Cardiac muscle cell (in vitro differentiated cells and primary cell): Measurements from ENCODE around the gene MPPE1. TPM values are rescaled to one million over a fixed set of nuclear protein-coding genes. Genes with fewer than 3 reads are reported as not detected.

Source experiments
- DNase-seq, 2 donors: peaks; one replicate each; pipeline versions ENCODE4 v3.0.0 to v3.0.0-alpha.2; 2010 to 2017; ENCODE audit warnings: low read depth in 1 of 2, low spot score in 1 of 2
- H3K27ac ChIP-seq: fragments of 200-600 bp; sonication (generic); 2 replicates; pipeline ENCODE4 v1.5.1; 2016
- H3K27me3 ChIP-seq: fragments of 200-600 bp; sonication (generic); 2 replicates; pipeline ENCODE4 v1.6.0; 2016; ENCODE audit warnings: control low read depth
- H3K36me3 ChIP-seq: fragments of 200-600 bp; sonication (generic); 2 replicates; pipeline ENCODE4 v1.5.1; 2016; ENCODE audit warnings: control low read depth
- H3K4me1 ChIP-seq: fragments of 200-600 bp; sonication (generic); 2 replicates; pipeline ENCODE4 v1.8.1; 2017; ENCODE audit warnings: low read depth, mild to moderate bottlenecking, mixed run types
- H3K4me3 ChIP-seq: fragments of 200-600 bp; sonication (generic); 2 replicates; pipeline ENCODE4 v1.5.1; 2016; ENCODE audit warnings: mild to moderate bottlenecking
- H3K9me3 ChIP-seq: fragments of 200-600 bp; sonication (generic); 2 replicates; pipeline ENCODE4 v1.5.1; 2017; ENCODE audit warnings: low read depth, mild to moderate bottlenecking, control low read depth
- polyA plus RNA-seq: library from polyadenylated mRNA; unstranded; fragments of >200 nt; fragmentation: Nextera tagmentation; extraction: Ambion mirVana; gene quantifications from 2 replicates; pipeline ENCODE4 v1.2.1, GENCODE V29; 2016
- total RNA-seq: library from RNA; depleted of rRNA; stranded (reverse); fragments of >200 nt; gene quantifications from 2 replicates; pipeline ENCODE4 v1.2.3, GENCODE V29; 2016
- TF ChIP-seq, protein P1 (sequence below): IDR thresholded peaks from 2 replicates; pipeline ENCODE4 v1.5.1; 2012; ENCODE audit warnings: low read depth, mild to moderate bottlenecking, low read length

Gene MPPE1
- total and polyA plus RNA-seq, 2 experiments from 2014 or later: 14.0 to 44.1 TPM

DNA sequence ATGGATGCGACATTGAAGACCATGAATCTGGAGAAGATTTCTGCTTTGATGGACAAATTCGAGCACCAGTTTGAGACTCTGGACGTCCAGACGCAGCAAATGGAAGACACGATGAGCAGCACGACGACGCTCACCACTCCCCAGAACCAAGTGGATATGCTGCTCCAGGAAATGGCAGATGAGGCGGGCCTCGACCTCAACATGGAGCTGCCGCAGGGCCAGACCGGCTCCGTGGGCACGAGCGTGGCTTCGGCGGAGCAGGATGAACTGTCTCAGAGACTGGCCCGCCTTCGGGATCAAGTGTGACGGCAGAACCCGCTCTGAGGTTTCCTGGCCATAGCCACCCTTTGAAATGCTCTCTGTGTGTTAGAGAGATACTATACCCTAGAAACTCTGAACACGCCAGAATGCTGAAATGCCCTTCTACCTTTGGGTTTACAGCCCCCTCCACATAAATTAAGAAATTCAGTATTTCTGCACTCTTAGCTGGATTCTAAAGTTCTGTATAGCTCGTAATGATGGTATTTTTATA is 56.2 kb downstream of the MPPE1 start:
- peaks cover 11% of the 10 kb centered on the region for H3K4me1 ChIP-seq
- peak overlapping the region; percentile 88 for H3K4me3 ChIP-seq
- DNase-seq: peak; percentile 48 to 50
- peak overlapping the region; percentile 85 for H3K27ac ChIP-seq
- H3K9me3 ChIP-seq: no peaks in the 10 kb centered on the region
- TF ChIP-seq, protein P1, sequence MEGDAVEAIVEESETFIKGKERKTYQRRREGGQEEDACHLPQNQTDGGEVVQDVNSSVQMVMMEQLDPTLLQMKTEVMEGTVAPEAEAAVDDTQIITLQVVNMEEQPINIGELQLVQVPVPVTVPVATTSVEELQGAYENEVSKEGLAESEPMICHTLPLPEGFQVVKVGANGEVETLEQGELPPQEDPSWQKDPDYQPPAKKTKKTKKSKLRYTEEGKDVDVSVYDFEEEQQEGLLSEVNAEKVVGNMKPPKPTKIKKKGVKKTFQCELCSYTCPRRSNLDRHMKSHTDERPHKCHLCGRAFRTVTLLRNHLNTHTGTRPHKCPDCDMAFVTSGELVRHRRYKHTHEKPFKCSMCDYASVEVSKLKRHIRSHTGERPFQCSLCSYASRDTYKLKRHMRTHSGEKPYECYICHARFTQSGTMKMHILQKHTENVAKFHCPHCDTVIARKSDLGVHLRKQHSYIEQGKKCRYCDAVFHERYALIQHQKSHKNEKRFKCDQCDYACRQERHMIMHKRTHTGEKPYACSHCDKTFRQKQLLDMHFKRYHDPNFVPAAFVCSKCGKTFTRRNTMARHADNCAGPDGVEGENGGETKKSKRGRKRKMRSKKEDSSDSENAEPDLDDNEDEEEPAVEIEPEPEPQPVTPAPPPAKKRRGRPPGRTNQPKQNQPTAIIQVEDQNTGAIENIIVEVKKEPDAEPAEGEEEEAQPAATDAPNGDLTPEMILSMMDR: no peak
- no peaks in the 10 kb centered on the region for H3K36me3 ChIP-seq
- H3K27me3 ChIP-seq: no peaks in the 10 kb centered on the region

- no peaks in the 10 kb centered on the region for H3K36me3 ChIP-seq
- H3K4me3 ChIP-seq: peak within 1 kb of the TSS; percentile 88
- TF ChIP-seq, protein P1: no peak
- DNase-seq: peak; percentile 98 to 99
- H3K9me3 ChIP-seq: no peaks in the 10 kb centered on the region
- no peaks in the 10 kb centered on the region for H3K27me3 ChIP-seq
- H3K27ac ChIP-seq: peak within 1 kb of the TSS; percentile 85
- peaks cover 9% of the 10 kb centered on the region for H3K4me1 ChIP-seq
These were observed 56.8 kb downstream of the MPPE1 start, which contains the start of gene CHMP1B for GRCh38 chr18:11851146-11851805. Gene CHMP1B (plus strand): TSS chr18:11851413. CDS start chr18:11851512, 99 bp downstream.

DNA sequence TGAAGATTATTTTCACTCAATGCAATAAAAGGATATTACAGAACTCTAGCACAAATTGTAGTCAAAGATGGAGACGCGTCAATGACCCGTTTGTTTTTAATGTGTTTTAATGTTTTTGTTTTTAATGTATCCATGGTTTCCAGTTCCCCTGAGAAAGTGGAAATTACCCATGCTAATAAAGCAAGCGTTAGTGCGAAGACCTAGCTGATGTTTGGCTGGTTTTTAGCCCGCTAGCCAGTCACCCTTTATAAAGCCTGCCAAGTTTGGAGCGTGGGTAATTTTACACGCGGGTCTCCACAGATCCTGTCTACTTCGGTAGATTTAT is 57.3 kb downstream of the MPPE1 start:
- H3K4me3 ChIP-seq: peak overlapping the region; percentile 88
- TF ChIP-seq, protein P1: no peak
- no peaks in the 10 kb centered on the region for H3K27me3 ChIP-seq
- DNase-seq: peak in 1 of 2 donors; percentile 83
- no peaks in the 10 kb centered on the region for H3K9me3 ChIP-seq
- H3K36me3 ChIP-seq: no peaks in the 10 kb centered on the region
- peak overlapping the region; percentile 85 for H3K27ac ChIP-seq
- H3K4me1 ChIP-seq: peaks cover 9% of the 10 kb centered on the region

GRCh38 chr18:11849841-11850634 is 58.1 kb downstream of the MPPE1 start:
- TF ChIP-seq, protein P1: no peak
- Histone ChIP-seq H3K27me3 (no peaks in the 10 kb centered on the region), H3K9me3 (no peaks in the 10 kb centered on the region), H3K36me3 (no peaks in the 10 kb centered on the region), H3K27ac (no peak overlapping the region), H3K4me3 (peak overlapping the region; percentile 88), H3K4me1 (peaks cover 9% of the 10 kb centered on the region)
- peak; percentile 12 to 96 for DNase-seq

DNA sequence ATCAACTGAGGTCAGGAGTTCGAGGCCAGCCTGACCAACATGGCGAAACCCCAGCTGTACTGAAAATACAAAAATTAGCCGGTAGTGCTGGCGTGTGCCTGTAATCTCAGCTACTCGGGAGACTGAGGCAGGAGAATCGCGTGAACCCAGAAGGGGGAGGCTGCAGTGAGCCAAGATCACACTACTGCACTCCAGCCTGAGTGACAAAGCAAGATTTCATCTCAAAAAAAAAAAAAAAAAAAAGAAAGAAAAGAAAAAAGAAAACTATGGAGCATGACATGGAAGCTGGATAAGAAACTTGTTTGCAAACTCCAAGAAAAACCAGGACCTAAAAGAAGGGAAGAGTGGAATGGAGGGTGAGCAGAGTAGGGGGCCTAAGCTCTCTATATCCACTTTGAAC is 58.8 kb downstream of the MPPE1 start:
- no peak for DNase-seq
- Histone ChIP-seq H3K4me1 (peaks cover 9% of the 10 kb centered on the region), H3K27ac (no peak overlapping the region), H3K9me3 (no peaks in the 10 kb centered on the region), H3K4me3 (no peak overlapping the region), H3K27me3 (no peaks in the 10 kb centered on the region), H3K36me3 (no peaks in the 10 kb centered on the region)
- TF ChIP-seq, protein P1: no peak
